HCT116 (cell line): Measurements from ENCODE around the gene STYXL1. TPM values are rescaled to one million over a fixed set of nuclear protein-coding genes. Genes with fewer than 3 reads are reported as not detected.

Source experiments
- ATAC-seq: fragments of 200-7000 bp; cut with Tn5 transposase; 2 replicates; pipeline ENCODE4 v1.9.1; 2020; ENCODE audit warnings: mild to moderate bottlenecking, moderate library complexity
- BruUV-seq: library from RNA; stranded (reverse); fragments of 400-500 nt; replicated peaks from 2 replicates; lab custom pipeline; 2021; lab: Mats Ljungman, UMichigan
- CTCF ChIA-PET: fragments of 300-600 bp; sonication (Branson Sonifier 250); formaldehyde crosslinking; loops from one replicate; lab custom pipeline; 2021; ENCODE audit warnings: antibody characterized with exemption; lab: Charles Lee
- POLR2A ChIA-PET: fragments of 300-600, 350-600 bp; sonication (Branson Sonifier 250); formaldehyde crosslinking; loops from one replicate; lab custom pipeline; 2021; ENCODE audit warnings: antibody characterized with exemption; lab: Charles Lee
- RAD21 ChIA-PET, 2 experiments: fragments of 300-600 bp; sonication (Branson Sonifier 250); formaldehyde crosslinking; loops; one replicate each; lab custom pipeline; 2023; ENCODE audit warnings: low total read pairs in 2 of 2; ENCODE audit not compliant: uncharacterized antibody in 2 of 2, unreplicated experiment in 2 of 2, low non-redundant PET in 1 of 2; lab: Charles Lee
- DNase-seq: peaks from one replicate; pipeline ENCODE4 v3.0.0-alpha.2; 2010; ENCODE audit warnings: low read depth, low spot score
- H2AFZ ChIP-seq: fragments of 200-600 bp; shearing (Covaris generic), sonication (generic); 2 replicates; pipeline ENCODE4 v1.6.1; 2017; ENCODE audit warnings: low read depth, mixed run types, mixed read lengths, antibody characterized with exemption, low read length; ENCODE audit not compliant: poor library complexity, severe bottlenecking
- H3K27ac ChIP-seq: 2 replicates; pipeline ENCODE4 v1.5.1; 2012; ENCODE audit warnings: low read depth, low read length
- H3K27me3 ChIP-seq: fragments of 200-600 bp; sonication (generic); 2 replicates; pipeline ENCODE4 v1.6.1; 2016; ENCODE audit warnings: mixed run types, low read length, mixed read lengths; ENCODE audit not compliant: insufficient read depth
- H3K36me3 ChIP-seq, 2 experiments: fragments of 200-500 bp in 1 of 2; fragments of 200-600 bp in 1 of 2; sonication (Bioruptor generic) in 1 of 2; sonication (generic) in 1 of 2; 2 replicates each; pipeline versions ENCODE4 v1.5.1 to v1.6.1; 2014 to 2016; ENCODE audit warnings: low read length in 2 of 2, inconsistent platforms in 1 of 2, mixed read lengths in 1 of 2, mixed run types in 1 of 2; ENCODE audit not compliant: insufficient read depth in 2 of 2, control insufficient read depth in 1 of 2
- H3K4me1 ChIP-seq, 2 experiments: fragments of 200-600 bp in 1 of 2; sonication (generic) in 1 of 2; 2 replicates each; pipeline versions ENCODE4 v1.5.1 to v1.6.1; 2012 to 2017; ENCODE audit warnings: low read length in 2 of 2, inconsistent platforms in 1 of 2, mild to moderate bottlenecking in 1 of 2, mixed read lengths in 1 of 2, mixed run types in 1 of 2, moderate library complexity in 1 of 2; ENCODE audit not compliant: insufficient read depth in 2 of 2, control insufficient read depth in 1 of 2
- H3K4me2 ChIP-seq: fragments of 200-600 bp; sonication (generic); 2 replicates; pipeline ENCODE4 v1.6.1; 2017; ENCODE audit warnings: mixed run types, low read length, mixed read lengths
- H3K4me3 ChIP-seq, 2 experiments: fragments of 200-600 bp in 1 of 2; sonication (generic) in 1 of 2; replicated peaks in 1 of 2; 2 replicates each; pipeline ENCODE4 v1.5.1; 2011 to 2016; ENCODE audit warnings: low read length in 2 of 2, control low read depth in 1 of 2, low read depth in 1 of 2, mild to moderate bottlenecking in 1 of 2, mixed read lengths in 1 of 2, mixed run types in 1 of 2
- H3K79me2 ChIP-seq: fragments of 200-600 bp; sonication (generic); 2 replicates; pipeline ENCODE4 v1.6.1; 2017; ENCODE audit warnings: mild to moderate bottlenecking, mixed run types, low read length, moderate library complexity, mixed read lengths; ENCODE audit not compliant: insufficient read depth
- H3K9ac ChIP-seq: fragments of 200-600 bp; sonication (generic); 2 replicates; pipeline ENCODE4 v1.6.1; 2016; ENCODE audit warnings: low read length, mixed read lengths
- H3K9me2 ChIP-seq: fragments of 200-600 bp; sonication (generic), shearing (Covaris generic); 2 replicates; pipeline ENCODE4 v1.6.1; 2017; ENCODE audit warnings: mixed run types, mild to moderate bottlenecking, moderate library complexity; ENCODE audit not compliant: insufficient read depth
- H3K9me3 ChIP-seq, 2 experiments: fragments of 200-500 bp in 1 of 2; fragments of 200-600 bp in 1 of 2; sonication (Bioruptor generic) in 1 of 2; sonication (generic) in 1 of 2; 2 replicates each; pipeline ENCODE4 v1.6.1; 2014 to 2017; ENCODE audit warnings: low read length in 2 of 2, mixed read lengths in 2 of 2, inconsistent platforms in 1 of 2, low read depth in 1 of 2, mild to moderate bottlenecking in 1 of 2, mixed run types in 1 of 2, moderate library complexity in 1 of 2; ENCODE audit not compliant: control insufficient read depth in 1 of 2, insufficient read depth in 1 of 2
- H4K20me1 ChIP-seq: fragments of 200-600 bp; sonication (generic), shearing (Covaris generic); 2 replicates; pipeline ENCODE4 v1.6.1; 2017; ENCODE audit warnings: mixed run types, mild to moderate bottlenecking, moderate library complexity; ENCODE audit not compliant: insufficient read depth
- CBX3 ChIP-seq: IDR thresholded peaks from 2 replicates; pipeline ENCODE4 v1.6.1; 2012; ENCODE audit warnings: low read depth
- CEBPB ChIP-seq: IDR thresholded peaks from 2 replicates; pipeline ENCODE4 v1.6.1; 2012; ENCODE audit warnings: low read depth
- EGR1 ChIP-seq: IDR thresholded peaks from 2 replicates; pipeline ENCODE4 v1.6.1; 2012; ENCODE audit warnings: low read depth
- ELF1 ChIP-seq: IDR thresholded peaks from 2 replicates; pipeline ENCODE4 v1.6.1; 2012; ENCODE audit warnings: low read depth, borderline replicate concordance
- EZH2 ChIP-seq: fragments of 200-600 bp; sonication (generic); IDR thresholded peaks from 2 replicates; pipeline ENCODE4 v1.6.1; 2017; ENCODE audit warnings: antibody characterized with exemption, mixed run types
- EZH2phosphoT487 ChIP-seq: fragments of 200-600 bp; IDR thresholded peaks from 2 replicates; pipeline ENCODE4 v1.6.1; 2018; ENCODE audit warnings: antibody characterized with exemption, borderline replicate concordance
- FOSL1 ChIP-seq: IDR thresholded peaks from 2 replicates; pipeline ENCODE4 v1.6.1; 2012; ENCODE audit warnings: low read depth
- JUND ChIP-seq: IDR thresholded peaks from 2 replicates; pipeline ENCODE4 v1.6.1; 2012
- POLR2A ChIP-seq: IDR thresholded peaks from 2 replicates; pipeline ENCODE4 v1.7.0; 2011; ENCODE audit warnings: borderline replicate concordance; ENCODE audit not compliant: insufficient read depth, insufficient read length; ENCODE audit errors: extremely low read depth
- RAD21 ChIP-seq: IDR thresholded peaks from 2 replicates; pipeline ENCODE4 v1.6.1; 2012; ENCODE audit warnings: low read depth, mild to moderate bottlenecking
- SIN3A ChIP-seq: IDR thresholded peaks from 2 replicates; pipeline ENCODE4 v1.6.1; 2012; ENCODE audit warnings: low read depth
- SP1 ChIP-seq: IDR thresholded peaks from 2 replicates; pipeline ENCODE4 v1.6.1; 2012; ENCODE audit warnings: low read depth
- TCF7L2 ChIP-seq: IDR thresholded peaks from 2 replicates; pipeline ENCODE4 v1.7.0; 2011; ENCODE audit warnings: borderline replicate concordance, inconsistent platforms; ENCODE audit not compliant: insufficient read depth, insufficient read length; ENCODE audit errors: extremely low read depth
- YY1 ChIP-seq: IDR thresholded peaks from 2 replicates; pipeline ENCODE4 v1.6.1; 2011; ENCODE audit warnings: low read length, low read depth, moderate library complexity, mild to moderate bottlenecking; ENCODE audit not compliant: insufficient replicate concordance; ENCODE audit errors: extremely low read depth
- ZNF274 ChIP-seq: fragments of 200-500 bp; sonication (Bioruptor generic); IDR thresholded peaks from 2 replicates; pipeline ENCODE4 v1.6.1; 2014; ENCODE audit warnings: mild to moderate bottlenecking, low read depth, low read length, inconsistent platforms
- intact Hi-C: fragments of 100-400 bp; cut with micrococcal nuclease; formaldehyde crosslinking; loops from 2 replicates; pipeline ENCODE4 v1.10.0; 2022
- total RNA-seq: library from RNA; stranded (reverse); gene quantifications from one replicate; pipeline ENCODE4 v1.2.1, GENCODE V29; 2021; ENCODE audit not compliant: unreplicated experiment
- TF ChIP-seq, protein P1 (sequence below): IDR thresholded peaks from 2 replicates; pipeline ENCODE4 v1.6.1; 2012
- TF ChIP-seq, protein P2 (sequence below): IDR thresholded peaks from 2 replicates; pipeline ENCODE4 v1.6.1; 2012; ENCODE audit warnings: low read depth
- TF ChIP-seq, protein P3 (sequence below), 3 experiments: fragments of 200-600 bp in 1 of 3; sonication (generic) in 1 of 3; IDR thresholded peaks in 2 of 3; conservative IDR thresholded peaks in 1 of 3; 2 replicates each; pipeline ENCODE4 v1.5.1; 2012 to 2017; ENCODE audit warnings: low read depth in 2 of 3, low read length in 2 of 3, antibody characterized with exemption in 1 of 3, borderline replicate concordance in 1 of 3, control low read depth in 1 of 3, mild to moderate bottlenecking in 1 of 3, mixed read lengths in 1 of 3, mixed run types in 1 of 3, moderate library complexity in 1 of 3; ENCODE audit not compliant: insufficient read depth in 1 of 3

STYXL1 gene
- total RNA-seq, 1 experiment from 2014 or later, result 32.5 TPM

DNA sequence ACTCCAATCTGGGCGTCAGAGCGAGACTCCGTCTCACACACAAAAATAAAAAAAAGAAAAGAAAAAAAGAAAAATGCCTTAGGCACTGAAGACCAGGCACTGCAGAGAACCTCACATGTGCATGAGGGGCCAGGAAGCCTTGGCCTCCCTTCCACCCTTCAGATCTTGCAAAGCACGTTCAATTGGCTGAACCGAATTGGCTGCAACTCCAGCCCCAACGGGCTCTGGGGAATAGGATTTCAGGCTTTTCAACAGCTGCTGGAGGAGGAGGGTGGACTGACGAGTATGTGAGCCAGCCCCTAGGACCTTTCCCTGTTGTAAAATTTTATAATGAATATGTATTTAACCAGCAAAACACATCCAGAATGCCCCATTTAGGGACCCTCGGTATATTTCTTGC is 70.1 kb downstream of the STYXL1 start:
- no peak overlapping the region for H2AFZ ChIP-seq
- peaks cover 0 to 4% of the 10 kb centered on the region in 2 experiments; a peak in 3 of 4 replicates for H3K4me1 ChIP-seq
- H3K9ac ChIP-seq, result no peak overlapping the region
- H3K4me2 ChIP-seq, result no peak overlapping the region
- H3K9me2 ChIP-seq, result no peaks in the 10 kb centered on the region
- no peak for ATAC-seq
- no peak overlapping the region for H3K4me3 ChIP-seq
- RAD21 ChIA-PET, result no interaction called here
- no peaks in the 10 kb centered on the region for H4K20me1 ChIP-seq
- DNase-seq, result no peak
- H3K27ac ChIP-seq, result no peak overlapping the region
- intact Hi-C loops, result no loop called here
- no peaks in the 10 kb centered on the region for H3K9me3 ChIP-seq
- no peaks in the 10 kb centered on the region for H3K27me3 ChIP-seq
- peaks cover 4 to 6% of the 10 kb centered on the region in 2 experiments; a peak in 2 of 4 replicates for H3K36me3 ChIP-seq
- TF ChIP-seq CEBPB (no peak), EGR1 (no peak), JUND (no peak), FOSL1 (no peak), EZH2 (no peak), ELF1 (no peak), SIN3A (no peak), SP1 (no peak), CBX3 (no peak), POLR2A (no peak), ZNF274 (no peak), TCF7L2 (no peak), RAD21 (no peak), YY1 (no peak), EZH2phosphoT487 (no peak)
- TF ChIP-seq, protein P1, sequence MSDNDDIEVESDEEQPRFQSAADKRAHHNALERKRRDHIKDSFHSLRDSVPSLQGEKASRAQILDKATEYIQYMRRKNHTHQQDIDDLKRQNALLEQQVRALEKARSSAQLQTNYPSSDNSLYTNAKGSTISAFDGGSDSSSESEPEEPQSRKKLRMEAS, result no peak
- TF ChIP-seq, protein P2, sequence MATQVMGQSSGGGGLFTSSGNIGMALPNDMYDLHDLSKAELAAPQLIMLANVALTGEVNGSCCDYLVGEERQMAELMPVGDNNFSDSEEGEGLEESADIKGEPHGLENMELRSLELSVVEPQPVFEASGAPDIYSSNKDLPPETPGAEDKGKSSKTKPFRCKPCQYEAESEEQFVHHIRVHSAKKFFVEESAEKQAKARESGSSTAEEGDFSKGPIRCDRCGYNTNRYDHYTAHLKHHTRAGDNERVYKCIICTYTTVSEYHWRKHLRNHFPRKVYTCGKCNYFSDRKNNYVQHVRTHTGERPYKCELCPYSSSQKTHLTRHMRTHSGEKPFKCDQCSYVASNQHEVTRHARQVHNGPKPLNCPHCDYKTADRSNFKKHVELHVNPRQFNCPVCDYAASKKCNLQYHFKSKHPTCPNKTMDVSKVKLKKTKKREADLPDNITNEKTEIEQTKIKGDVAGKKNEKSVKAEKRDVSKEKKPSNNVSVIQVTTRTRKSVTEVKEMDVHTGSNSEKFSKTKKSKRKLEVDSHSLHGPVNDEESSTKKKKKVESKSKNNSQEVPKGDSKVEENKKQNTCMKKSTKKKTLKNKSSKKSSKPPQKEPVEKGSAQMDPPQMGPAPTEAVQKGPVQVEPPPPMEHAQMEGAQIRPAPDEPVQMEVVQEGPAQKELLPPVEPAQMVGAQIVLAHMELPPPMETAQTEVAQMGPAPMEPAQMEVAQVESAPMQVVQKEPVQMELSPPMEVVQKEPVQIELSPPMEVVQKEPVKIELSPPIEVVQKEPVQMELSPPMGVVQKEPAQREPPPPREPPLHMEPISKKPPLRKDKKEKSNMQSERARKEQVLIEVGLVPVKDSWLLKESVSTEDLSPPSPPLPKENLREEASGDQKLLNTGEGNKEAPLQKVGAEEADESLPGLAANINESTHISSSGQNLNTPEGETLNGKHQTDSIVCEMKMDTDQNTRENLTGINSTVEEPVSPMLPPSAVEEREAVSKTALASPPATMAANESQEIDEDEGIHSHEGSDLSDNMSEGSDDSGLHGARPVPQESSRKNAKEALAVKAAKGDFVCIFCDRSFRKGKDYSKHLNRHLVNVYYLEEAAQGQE, result no peak
- TF ChIP-seq, protein P3, sequence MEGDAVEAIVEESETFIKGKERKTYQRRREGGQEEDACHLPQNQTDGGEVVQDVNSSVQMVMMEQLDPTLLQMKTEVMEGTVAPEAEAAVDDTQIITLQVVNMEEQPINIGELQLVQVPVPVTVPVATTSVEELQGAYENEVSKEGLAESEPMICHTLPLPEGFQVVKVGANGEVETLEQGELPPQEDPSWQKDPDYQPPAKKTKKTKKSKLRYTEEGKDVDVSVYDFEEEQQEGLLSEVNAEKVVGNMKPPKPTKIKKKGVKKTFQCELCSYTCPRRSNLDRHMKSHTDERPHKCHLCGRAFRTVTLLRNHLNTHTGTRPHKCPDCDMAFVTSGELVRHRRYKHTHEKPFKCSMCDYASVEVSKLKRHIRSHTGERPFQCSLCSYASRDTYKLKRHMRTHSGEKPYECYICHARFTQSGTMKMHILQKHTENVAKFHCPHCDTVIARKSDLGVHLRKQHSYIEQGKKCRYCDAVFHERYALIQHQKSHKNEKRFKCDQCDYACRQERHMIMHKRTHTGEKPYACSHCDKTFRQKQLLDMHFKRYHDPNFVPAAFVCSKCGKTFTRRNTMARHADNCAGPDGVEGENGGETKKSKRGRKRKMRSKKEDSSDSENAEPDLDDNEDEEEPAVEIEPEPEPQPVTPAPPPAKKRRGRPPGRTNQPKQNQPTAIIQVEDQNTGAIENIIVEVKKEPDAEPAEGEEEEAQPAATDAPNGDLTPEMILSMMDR (IDR thresholded peaks at IDR 0.05 in 2 of 3, conservative IDR thresholded peaks at IDR 0.05 in 1 of 3; ENCODE audit: borderline replicate concordance in 1 of 3, insufficient read depth in 1 of 3, low read depth in 2 of 3, low read length in 2 of 3), result no peak
- no peaks in the 10 kb centered on the region for H3K79me2 ChIP-seq
- CTCF ChIA-PET, result no interaction called here
- BruUV-seq, result no TSS peak
- POLR2A ChIA-PET, result no interaction called here
